ENCODE measurements around the gene DNAL4.

GRCh38 chr22:38761202-38762162 lies 32.5 kb downstream of the DNAL4 start:
- no peak for TF ChIP-seq CTCF (IDR thresholded peaks at IDR 0.05)
- TF ChIP-seq POLR2A (IDR thresholded peaks at IDR 0.05) = no peak
